NCI-H2107 treated with DMSO at 0.1 percent for 48 hours (cell line): Measurements from ENCODE around the gene MYH10.

Experiments
- DNase-seq: peaks from one replicate; lab custom pipeline; 2025; ENCODE audit not compliant: unreplicated experiment; lab: John Stamatoyannopoulos, UW

MYH10 gene

DNA sequence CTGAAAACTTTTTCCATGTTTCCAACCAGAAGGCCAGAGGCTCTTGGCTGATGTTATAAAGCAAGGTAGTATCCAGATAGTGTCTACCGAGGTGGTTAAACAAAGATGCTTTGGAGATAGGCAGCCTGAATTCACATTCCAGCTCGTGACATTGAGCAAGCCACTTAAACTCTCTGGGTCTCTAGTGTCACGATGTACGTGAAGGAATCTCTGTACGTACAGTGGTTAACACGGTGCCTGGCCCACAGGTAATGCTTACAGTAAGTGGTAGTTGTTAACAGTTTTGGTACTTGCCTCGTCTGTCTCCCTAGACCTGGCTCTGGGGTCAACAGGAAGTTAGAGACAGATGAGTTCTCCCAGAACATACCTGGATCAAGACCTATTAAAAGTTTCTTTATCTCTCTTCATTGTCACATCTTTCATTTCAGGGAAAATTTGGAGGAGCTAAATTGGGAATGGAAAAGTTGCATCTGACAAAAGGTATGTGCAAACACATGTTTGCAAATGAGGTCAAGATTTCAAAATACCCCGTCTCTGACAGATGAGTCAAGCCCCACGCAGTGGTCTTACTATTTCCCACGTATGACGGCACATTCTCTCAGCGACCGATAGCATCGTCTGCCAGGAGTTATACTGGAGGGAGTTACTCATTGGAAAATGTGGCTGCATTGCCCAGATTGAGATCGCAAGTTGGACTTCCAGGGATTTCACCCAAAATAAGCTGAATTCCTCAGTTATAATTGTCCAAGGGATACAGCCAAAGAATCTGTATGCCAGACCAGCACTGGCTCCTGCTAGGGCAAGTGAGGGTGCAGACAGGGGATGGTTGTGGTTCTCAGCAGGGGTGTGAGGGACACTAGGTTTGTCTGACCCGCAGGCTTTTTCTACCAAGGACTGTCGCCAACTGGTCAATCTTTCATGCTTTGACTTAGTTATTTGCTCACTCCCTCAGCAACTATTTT, 18.9 kb upstream of the MYH10 start:
- DNase-seq: no peak

DNA sequence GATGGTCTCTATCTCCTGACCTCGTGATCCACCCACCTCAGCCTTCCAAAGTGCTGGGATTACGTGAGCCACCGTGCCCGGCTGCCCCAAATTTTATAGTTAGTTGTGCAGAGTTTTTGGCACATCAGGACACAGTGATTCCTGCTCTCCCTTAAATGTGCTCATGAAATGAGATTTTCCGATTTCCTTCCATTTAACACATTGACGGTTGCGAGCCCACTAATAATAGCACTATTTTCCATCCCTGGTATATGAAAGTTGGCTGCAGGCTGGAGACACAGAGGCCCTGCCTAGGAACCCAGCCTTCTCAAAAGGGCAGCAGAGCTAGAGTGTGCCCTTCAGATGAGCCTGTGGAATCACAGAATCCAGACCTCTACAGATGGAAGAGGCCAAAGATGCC, 17.4 kb upstream of the MYH10 start:
- no peak for DNase-seq

DNA sequence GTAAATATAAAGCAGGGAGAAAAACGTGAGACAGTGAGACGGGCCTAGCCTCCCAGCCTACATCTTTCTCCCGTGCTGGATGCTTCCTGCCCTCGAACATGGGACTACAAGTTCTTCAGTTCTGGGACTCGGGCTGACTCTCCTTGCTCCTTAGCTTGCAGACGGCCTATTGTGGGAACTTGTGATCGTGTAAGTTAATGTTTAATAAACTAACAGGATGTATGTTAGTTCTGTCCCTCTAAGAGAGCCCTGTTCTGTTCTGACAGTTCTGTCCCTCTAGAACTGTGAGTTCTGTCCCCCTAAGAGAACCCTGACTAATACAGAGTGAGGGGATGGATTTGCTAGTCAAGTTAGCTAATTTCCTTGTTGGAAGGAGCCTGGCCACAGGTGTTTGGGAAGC, 16.7 kb upstream of the MYH10 start:
- no peak for DNase-seq

DNA sequence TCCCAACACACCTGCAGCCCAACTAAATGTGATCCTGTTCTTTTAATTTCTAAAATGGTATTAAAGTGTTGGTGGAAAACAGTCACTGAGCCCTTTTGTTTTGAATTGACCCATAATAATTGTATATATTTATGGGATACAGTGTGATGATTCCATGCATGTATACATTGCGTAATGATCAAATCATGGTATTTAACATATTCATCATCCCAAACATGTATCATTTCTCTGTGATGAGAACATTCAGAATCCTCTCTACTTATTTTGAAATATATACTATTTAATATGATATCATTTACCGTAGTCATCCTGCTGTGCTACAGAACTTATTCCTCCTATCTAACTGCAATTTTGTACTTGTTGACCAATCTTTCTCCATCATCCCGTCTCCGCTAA, 14.0 kb upstream of the MYH10 start:
- no peak for DNase-seq

DNA sequence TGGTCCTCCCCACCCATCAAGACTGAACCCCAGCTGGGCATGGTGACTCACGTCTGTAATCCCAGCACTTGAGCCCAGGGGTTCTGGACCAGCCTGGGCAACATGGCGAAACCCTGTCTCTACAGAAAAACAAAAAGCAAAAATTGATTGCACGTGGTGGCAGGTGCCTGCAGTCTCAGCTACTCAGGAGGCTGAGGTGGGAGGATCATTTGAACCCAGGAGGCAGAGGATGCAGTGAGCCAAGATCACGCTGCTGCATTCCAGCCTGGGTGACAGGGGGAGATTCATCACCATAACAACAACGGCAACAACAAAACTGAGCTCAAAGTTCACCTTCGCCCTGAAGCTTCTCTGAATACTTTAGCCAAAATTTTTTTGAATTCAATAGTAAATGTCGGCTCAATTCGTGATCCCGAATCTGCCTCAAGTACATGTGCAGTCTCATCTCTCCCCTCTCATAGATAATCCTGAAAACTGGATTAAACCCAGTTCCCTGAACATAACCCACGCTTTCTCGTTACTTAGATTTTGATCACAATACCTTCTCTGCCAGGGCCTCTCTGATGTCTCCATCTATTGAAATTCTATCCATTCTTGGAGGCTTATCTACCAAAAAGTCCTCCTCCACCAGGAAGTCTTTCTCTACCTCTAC, 13.5 kb upstream of the MYH10 start:
- no peak for DNase-seq

DNA sequence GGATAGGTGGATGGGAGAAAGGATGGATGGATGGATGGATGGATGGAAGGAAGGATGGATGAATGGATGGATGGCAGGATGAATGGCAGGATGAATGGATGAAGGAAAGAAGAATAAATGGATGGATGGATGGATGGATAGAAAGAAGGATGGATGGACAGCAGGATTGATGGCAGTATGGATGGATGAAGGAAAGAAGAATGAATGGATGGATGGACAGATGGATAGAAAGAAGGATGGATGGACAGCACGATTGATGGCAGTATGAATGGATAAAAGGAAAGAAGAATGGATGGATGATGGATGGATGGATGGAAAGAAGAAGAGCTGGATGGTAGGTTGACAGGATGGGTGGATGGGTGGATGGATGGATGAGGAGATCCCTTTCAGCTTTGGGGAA, 9.2 kb upstream of the MYH10 start:
- no peak for DNase-seq

DNA sequence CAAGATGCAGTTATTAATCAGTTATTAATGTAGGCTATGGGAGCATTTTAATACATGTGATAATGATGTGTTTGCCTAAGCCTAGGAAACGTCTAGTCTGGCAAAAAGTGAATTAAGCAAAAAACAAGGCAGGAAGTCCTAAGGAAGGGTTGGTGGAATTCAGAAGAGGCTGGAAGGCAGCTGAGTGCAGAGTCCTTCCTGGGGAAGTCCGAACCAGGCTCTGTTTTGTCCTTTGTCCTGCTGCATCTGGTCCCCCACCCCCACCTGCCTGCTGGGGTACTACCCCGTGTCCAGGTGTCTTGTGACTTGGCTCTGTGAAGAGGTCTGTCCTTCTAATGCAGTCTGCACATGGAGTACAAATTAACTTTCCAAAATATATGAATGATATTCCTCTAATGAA, 1.5 kb upstream of the MYH10 start:
- DNase-seq: no peak

DNA sequence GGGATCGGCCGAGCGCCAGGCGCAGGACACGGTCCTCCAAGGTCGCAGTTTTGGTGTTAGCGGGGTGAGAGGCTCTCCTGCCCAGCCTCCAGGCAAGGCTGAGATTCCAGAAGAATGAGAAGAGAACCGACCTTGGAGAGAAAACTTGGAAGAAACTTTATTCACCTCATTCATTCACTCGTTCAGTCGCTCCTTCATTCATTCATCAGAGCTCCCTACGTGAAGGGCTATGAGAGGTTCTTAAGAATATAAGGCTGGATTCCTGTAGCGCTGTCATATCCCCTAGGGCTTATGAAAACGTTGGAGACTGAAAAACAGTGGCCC, 991 bp upstream of the MYH10 start:
- no peak for DNase-seq

DNA sequence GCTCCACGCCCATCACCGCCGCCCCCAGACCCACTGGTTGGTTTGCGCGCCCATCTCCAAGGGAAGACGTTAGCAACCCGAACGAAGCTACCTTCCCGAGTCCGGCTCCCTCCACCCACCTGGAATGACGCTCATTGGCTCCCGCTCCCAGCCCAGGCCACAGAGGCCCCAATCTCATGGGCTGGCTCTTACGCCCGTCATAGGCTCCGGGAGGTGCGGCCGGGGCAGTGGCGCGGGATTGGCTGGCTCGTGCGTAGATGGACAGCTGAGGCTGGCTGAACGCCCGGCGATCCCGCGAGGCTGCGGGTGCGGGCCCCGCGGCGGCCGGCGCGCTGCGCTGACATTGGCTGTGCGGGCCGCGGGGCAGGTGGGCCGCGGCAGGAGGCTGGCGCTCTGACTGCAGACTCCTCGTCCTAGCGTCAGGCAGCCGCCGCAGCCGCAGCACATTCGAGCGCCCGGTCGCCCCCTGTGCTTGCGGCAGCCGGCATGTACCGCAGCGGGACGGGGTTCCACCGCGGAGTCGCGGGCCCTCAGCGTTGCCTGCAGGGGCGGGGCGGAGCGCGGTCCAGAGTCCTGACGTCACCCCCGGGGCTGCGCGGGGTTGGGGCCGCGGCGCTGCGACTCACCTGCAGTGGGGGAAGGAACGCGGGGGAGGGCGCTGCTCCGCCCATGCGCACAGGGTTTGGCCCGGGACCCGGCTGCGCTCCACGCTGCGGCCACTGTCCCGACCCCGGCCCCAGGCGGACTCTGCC, 453 bp upstream of the MYH10 start:
- DNase-seq: peak; percentile 83

DNA sequence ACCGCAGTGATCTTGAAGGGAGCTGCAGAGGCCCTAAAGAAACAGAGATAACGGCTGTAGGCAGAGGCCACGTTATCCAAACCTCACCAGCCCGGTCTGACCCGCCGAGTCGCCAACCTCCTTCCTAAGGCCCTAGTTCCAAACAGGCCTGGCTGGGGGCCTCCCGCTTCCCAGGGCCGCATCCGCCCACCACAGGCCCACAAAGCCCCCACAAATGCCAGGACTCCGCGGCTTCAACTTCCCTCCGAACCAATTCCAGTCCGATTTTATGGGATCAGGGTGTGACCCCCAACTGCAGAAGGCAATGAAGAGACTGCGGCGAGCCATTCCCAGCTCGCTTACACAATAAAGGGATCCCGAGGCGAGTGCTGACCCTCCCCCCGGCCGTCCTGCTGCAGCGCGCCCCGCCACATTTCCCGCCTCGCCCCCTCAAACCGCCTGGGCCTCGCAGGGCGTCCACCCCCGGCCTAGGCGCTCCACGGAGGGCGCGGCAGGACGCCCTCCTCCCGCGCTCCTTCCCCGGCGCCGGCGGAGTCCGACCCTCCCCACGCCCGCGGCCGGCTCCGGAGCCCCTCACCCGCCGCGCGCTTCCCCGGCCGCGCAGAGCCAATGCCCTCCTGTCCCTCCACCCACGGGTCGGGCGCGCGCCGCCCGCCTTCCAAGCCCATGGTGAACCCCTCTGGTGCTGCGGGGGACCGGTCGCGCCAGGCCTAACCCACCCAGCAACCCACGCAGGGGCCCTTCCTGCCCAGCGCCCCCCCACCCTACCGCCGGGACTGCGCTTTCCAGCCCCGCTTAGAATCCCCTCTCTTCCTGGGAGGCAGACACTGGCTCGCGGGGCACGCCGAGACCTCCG, 926 bp downstream of the MYH10 start:
- DNase-seq: no peak

DNA sequence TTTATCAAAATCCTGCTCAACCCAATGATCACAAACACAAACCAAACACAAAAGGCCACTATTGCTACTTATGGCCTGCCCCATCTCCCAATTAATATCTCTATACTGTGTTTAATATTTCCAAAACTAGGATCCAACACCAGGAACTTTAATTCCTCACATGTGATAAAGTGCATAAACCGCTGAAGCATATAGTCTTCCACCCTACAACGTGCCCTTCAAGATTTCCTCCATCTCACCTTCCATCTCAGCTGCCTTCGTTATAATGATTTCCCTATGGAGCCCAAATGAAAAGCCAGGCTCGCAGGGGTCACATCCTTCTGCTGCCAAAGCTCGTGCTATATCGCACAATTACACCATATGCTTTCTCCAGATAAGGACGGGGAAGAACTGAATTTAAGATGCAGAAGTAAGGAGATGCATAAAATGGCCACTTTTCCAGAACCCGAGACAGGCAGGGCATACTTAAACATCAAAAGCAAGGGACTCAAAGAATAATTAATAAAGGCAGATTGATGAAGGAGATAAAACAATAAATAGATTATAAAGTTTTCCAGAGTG, 1.8 kb downstream of the MYH10 start:
- DNase-seq: no peak

DNA sequence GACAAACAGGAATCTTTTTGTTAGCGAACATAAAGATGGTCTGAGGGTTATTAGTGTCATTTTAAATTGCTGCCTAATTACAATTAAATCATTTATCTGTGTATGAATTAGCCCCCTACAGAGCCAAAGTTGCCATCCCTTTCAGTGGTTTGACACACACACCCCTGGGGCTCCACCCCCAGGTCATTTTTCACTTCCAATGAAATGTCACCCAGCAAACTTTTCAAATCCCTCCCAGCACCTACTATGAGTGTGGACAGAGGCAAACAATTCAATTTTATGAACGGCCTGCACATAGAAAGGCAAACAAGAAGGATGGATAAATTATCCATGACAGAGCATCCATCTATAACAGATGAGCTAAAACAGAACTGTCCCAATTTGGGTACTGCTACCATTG, 2.4 kb downstream of the MYH10 start:
- DNase-seq: no peak

DNA sequence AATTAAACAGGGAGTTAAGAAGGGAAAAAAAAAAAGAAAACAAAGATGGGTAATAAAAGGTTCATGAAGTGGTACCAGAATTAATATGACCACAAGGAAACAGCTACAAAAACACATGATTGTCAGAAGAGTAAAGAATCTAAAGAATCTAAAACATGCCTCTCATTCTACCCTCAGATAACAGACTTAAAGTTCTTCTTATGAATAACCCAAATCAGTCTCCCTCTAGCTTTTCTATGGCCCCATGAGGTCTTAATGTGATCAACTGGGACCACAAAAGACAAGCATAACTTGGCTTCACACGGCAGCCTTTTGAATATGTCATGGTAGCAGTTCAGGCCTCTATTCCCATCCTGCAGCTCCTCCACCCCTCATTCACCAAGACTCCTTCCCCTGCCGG, 6.9 kb downstream of the MYH10 start:
- DNase-seq: no peak

DNA sequence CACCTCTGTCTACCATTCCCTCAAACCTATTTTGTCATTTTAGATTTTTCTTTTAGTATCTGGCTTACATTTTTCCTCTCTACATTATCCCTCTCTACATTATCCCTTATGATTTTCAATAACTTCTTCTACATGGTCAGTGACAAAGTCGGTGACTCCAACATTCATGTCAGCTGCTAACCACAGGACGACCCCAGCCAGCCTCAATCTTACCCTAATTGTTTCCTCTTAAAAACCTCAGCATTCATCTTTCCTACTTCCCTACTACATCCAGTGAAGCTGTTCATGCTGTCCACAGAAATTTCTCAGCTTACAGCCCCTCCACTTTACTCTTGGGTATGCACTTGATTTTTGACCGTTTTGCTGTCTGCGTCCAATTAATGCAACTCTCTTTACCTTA, 8.3 kb downstream of the MYH10 start:
- DNase-seq: no peak

DNA sequence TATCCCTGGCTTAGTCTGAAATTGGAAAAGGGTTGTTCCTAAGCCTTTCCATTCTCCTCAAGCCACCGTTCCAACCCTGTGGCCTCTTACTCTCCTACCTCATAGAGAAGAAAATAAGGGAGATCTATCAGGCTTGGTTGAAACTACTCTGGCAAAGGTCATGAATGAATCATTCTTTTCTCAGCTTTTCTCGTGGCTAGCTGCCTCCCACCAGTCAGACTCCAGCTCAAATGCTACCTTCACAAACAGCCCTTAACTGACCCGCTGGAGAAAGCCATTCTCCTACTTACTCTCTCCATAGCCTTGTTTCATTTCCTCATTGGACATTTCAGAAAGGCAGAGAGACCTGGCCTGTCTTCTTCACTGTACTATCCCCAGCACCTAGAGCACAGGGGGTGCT, 8.9 kb downstream of the MYH10 start:
- no peak for DNase-seq

DNA sequence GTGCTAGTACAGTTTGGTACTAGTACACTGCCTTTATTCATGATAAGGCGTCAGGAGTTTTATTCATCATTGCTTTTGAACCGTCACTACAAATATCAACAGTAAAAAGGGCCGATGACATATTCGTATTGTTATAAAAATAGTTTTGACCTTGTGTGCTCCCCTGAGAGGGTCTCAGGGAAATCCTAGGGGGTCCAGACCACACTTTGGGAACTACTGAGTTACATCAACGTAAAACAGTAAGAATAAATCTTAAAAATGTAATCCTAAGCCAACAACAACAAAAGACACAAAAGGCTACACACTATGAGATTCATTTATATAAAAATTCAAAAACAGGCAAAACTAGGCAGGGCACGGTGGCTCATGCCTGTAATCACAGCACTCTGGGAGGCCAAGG, 11.2 kb downstream of the MYH10 start:
- DNase-seq: no peak

DNA sequence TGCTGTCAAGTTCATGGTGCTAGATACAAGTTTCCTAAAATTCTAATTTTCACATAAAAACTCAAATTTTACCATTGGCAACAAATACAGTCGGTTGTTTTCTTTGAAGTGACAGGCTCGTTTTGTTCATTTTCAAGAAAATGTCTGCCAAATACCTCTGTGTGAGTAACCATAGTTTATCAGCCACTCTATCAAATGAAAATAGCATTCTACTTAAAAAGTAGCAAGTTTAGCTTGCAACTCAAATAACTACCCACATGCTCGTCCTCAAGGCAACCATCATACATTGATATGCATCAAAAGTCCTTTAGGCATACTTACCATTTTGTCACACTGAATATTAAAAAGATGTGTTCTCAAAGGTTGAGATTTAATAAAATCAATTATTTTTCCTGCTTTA, 11.7 kb downstream of the MYH10 start:
- DNase-seq: no peak

DNA sequence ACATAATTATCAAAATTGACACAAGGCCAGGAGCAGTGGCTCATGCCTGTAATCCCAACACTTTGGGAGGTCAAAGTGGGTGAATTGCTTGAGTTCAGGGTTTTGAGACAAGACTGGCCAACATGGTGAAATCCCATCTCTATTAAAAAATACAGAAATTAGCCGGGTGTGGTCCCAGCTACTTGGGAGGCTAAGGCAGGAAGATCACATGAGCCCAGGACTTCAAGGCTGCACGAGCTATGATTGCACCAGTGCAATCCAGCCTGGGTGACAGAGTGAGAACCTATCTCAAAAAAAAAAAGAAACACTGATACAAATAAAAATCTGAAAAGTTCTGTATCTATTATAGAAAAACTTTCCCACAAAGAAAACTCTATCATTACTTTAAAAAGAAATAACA, 15.5 kb downstream of the MYH10 start:
- DNase-seq: no peak

DNA sequence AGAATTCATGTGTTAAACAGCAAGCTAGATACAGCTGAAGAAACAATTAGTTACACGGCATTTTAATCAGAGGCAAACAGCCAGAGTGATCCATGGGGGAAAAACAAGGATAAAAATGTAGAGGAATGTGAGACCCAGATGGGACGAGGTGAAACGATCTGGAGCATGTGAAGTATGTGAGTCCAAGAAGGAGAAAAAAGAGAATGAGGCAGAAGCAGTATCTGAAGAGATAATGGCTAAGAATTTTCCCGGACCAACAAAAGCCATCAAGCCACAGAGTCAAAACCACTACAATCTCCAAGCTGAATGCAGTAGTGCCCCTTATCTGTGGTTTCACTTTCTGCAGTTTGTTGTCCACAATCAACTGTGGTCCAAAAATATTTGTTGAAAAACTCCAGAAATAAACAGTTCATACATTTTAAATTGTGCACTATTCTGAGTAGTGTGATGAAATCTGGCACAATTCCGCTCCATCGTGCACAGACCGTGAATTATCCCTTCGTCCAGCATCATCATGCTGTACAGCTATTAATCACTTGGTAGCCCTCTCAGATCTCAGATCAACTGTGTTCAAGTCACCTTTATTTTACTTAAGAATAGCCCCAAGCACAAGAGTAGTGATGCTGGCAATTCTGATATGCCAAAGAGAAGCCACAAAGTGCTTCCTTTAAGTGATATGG, 18.8 kb downstream of the MYH10 start:
- no peak for DNase-seq

DNA sequence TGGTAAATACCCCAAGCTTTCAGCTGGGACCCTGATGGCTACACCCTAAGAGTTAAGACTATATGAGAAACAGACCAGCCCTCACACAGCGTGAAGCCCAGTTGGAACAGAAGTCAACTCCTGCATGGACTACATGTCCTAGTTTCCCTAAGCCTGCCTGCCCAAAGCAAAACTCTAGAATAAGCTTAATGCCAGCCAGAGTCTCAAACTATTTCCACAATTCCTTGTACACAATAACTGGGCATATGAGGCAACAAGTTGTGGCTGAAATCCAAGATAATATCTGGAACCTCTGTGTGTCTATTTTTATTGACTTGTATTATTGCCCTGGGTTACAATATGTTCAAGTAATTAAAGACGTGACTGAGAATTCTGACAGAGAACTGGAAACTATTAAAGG, 19.4 kb downstream of the MYH10 start:
- no peak for DNase-seq
